ENCODE measurements around the gene ZFYVE21.

The ZFYVE21 gene

GRCh38 chr14:103739466-103739792 is 23.8 kb downstream of the ZFYVE21 start:
- DNase-seq = no peak

- DNase-seq = no peak
These were observed 24.3 kb downstream of the ZFYVE21 start for GRCh38 chr14:103739793-103740501.

GRCh38 chr14:103740991-103741689 is 25.5 kb downstream of the ZFYVE21 start:
- DNase-seq = no peak

- no peak for DNase-seq
These were observed 26.3 kb downstream of the ZFYVE21 start for GRCh38 chr14:103741876-103742275.

GRCh38 chr14:103742499-103743255 is 27.1 kb downstream of the ZFYVE21 start:
- no peak for DNase-seq

- DNase-seq = no peak
These were observed 28.1 kb downstream of the ZFYVE21 start for GRCh38 chr14:103743691-103744090.

GRCh38 chr14:103744621-103745395 is 29.2 kb downstream of the ZFYVE21 start:
- DNase-seq = no peak

- DNase-seq = no peak
These were observed 29.8 kb downstream of the ZFYVE21 start for GRCh38 chr14:103745424-103745823.

GRCh38 chr14:103746701-103747100 is 31.1 kb downstream of the ZFYVE21 start:
- no peak for DNase-seq

- no peak for DNase-seq
These were observed 32.9 kb downstream of the ZFYVE21 start for GRCh38 chr14:103748534-103748857.

- no peak for DNase-seq
These were observed 33.8 kb downstream of the ZFYVE21 start for GRCh38 chr14:103749452-103749851.

- no peak for DNase-seq
These were observed 34.2 kb downstream of the ZFYVE21 start for GRCh38 chr14:103749860-103750259.

GRCh38 chr14:103753774-103754173 is 38.2 kb downstream of the ZFYVE21 start:
- no peak for DNase-seq

GRCh38 chr14:103755060-103755459 is 39.5 kb downstream of the ZFYVE21 start:
- DNase-seq = no peak

- no peak for DNase-seq
These were observed 42.6 kb downstream of the ZFYVE21 start for GRCh38 chr14:103758059-103758776.

GRCh38 chr14:103762036-103762435 is 46.4 kb downstream of the ZFYVE21 start:
- no peak for DNase-seq

- no peak for DNase-seq
These were observed 46.9 kb downstream of the ZFYVE21 start for GRCh38 chr14:103762541-103762940.

- DNase-seq = no peak
These were observed 48.3 kb downstream of the ZFYVE21 start for GRCh38 chr14:103763730-103764488.

- DNase-seq = no peak
These were observed 49.9 kb downstream of the ZFYVE21 start for GRCh38 chr14:103765526-103765925.

GRCh38 chr14:103767336-103767894 is 51.8 kb downstream of the ZFYVE21 start:
- no peak for DNase-seq

- no peak for DNase-seq
These were observed 54.9 kb downstream of the ZFYVE21 start for GRCh38 chr14:103770500-103770899.

- no peak for DNase-seq
These were observed 55.3 kb downstream of the ZFYVE21 start for GRCh38 chr14:103770902-103771301.

Measured in DMS79 treated with DMSO at 0.1 percent for 48 hours (cell line).